GM12874 (cell line): ENCODE results near the gene CUL9.

Source experiments
- TF ChIP-seq, protein P1 (sequence below): IDR thresholded peaks from 2 replicates; pipeline ENCODE4 v1.5.1; 2011; ENCODE audit warnings: low read depth, mild to moderate bottlenecking, control low read depth, low read length, moderate library complexity; ENCODE audit not compliant: insufficient read depth

CUL9 gene

GRCh38 chr6:43189776-43190304 lies 7.8 kb downstream of the CUL9 start:
- TF ChIP-seq, protein P1, sequence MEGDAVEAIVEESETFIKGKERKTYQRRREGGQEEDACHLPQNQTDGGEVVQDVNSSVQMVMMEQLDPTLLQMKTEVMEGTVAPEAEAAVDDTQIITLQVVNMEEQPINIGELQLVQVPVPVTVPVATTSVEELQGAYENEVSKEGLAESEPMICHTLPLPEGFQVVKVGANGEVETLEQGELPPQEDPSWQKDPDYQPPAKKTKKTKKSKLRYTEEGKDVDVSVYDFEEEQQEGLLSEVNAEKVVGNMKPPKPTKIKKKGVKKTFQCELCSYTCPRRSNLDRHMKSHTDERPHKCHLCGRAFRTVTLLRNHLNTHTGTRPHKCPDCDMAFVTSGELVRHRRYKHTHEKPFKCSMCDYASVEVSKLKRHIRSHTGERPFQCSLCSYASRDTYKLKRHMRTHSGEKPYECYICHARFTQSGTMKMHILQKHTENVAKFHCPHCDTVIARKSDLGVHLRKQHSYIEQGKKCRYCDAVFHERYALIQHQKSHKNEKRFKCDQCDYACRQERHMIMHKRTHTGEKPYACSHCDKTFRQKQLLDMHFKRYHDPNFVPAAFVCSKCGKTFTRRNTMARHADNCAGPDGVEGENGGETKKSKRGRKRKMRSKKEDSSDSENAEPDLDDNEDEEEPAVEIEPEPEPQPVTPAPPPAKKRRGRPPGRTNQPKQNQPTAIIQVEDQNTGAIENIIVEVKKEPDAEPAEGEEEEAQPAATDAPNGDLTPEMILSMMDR, result no peak

GRCh38 chr6:43192911-43193310 lies 10.9 kb downstream of the CUL9 start:
- TF ChIP-seq, protein P1, result no peak

GRCh38 chr6:43193929-43194328 lies 11.9 kb downstream of the CUL9 start:
- TF ChIP-seq, protein P1, result no peak

GRCh38 chr6:43196337-43196736 lies 14.3 kb downstream of the CUL9 start:
- TF ChIP-seq, protein P1, result no peak

DNA sequence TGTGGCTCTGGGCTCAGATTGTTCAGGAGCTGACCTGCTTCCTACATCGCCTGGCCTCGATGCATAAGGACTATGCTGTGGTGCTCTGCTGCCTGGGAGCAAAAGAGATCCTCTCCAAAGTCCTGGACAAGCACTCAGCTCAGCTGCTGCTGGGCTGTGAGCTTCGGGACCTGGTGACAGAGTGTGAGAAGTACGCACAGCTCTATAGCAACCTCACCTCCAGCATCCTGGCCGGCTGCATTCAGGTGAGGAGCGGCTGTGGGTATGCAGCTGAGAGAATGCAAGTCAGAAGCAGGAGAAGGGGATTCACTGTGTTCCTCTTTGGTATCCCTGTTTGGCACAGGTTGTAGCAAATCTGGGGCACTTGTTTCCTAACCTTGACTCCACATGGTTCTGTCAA lies 17.9 kb downstream of the CUL9 start:
- TF ChIP-seq, protein P1, result no peak

DNA sequence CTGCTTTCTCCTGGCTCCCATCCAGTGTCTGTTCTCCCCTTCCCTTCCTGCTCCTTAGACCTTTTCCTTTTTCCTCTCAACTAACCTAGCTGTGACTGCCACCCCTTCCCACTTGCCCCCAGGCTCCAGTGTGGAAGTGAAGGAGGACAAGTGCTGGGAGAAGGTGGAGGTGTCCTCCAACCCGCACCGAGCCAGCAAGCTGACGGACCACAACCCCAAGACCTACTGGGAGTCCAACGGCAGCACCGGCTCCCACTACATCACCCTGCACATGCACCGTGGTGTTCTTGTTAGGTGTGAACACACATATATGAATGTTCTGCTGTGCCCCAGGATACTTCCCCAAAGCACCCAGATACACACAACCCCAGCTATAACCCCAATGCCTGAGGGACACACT lies 18.5 kb downstream of the CUL9 start:
- TF ChIP-seq, protein P1, result no peak

- TF ChIP-seq, protein P1, result no peak
Measured at GRCh38 chr6:43202451-43202850, 20.5 kb downstream of the CUL9 start.
